B cell (primary cell): ENCODE results near the gene CCDC87. TPM values are rescaled to one million over a fixed set of nuclear protein-coding genes. Genes with fewer than 3 reads are reported as not detected.

Experiments used
- ATAC-seq: fragments of 200-7000 bp; cut with Tn5 transposase; one replicate; pipeline ENCODE4 v1.10.0; 2021; ENCODE audit warnings: low read depth, mild to moderate bottlenecking, moderate number of reproducible peaks, moderate library complexity
- CTCF ChIA-PET: fragments of 350-600 bp; sonication (Branson Sonifier 250); formaldehyde crosslinking; loops from one replicate; lab custom pipeline; 2021; ENCODE audit warnings: antibody characterized with exemption, inconsistent platforms; lab: Charles Lee
- POLR2A ChIA-PET: fragments of 350-600 bp; sonication (Branson Sonifier 250); formaldehyde crosslinking; loops from one replicate; lab custom pipeline; 2021; ENCODE audit warnings: antibody characterized with exemption; lab: Charles Lee
- DNase-seq: peaks from one replicate; pipeline ENCODE4 v3.0.0; 2013
- H2AFZ ChIP-seq: 2 replicates; pipeline ENCODE4 v1.6.1; 2012; ENCODE audit warnings: mild to moderate bottlenecking, low read depth, low read length; ENCODE audit not compliant: insufficient read depth, poor library complexity, severe bottlenecking
- H3K27ac ChIP-seq, 2 donors: 1 replicate in 1 of 2; 2 replicates in 1 of 2; pipeline ENCODE4 v1.5.1; 2012 to 2013; ENCODE audit warnings: low read length in 2 of 2, mild to moderate bottlenecking in 2 of 2, moderate library complexity in 1 of 2
- H3K27me3 ChIP-seq, 4 experiments: fragments of 200-600 bp in 1 of 4; sonication (generic) in 1 of 4; replicated peaks in 1 of 4; 1 replicate in 2 of 4; 2 replicates in 2 of 4; pipeline versions ENCODE4 v1.6.1 to v1.7.0; 2013 to 2016; ENCODE audit warnings: low read length in 3 of 4, mild to moderate bottlenecking in 2 of 4, mixed read lengths in 1 of 4, moderate library complexity in 1 of 4; ENCODE audit not compliant: insufficient read depth in 4 of 4, control insufficient read depth in 3 of 4; ENCODE audit errors: control extremely low read depth in 1 of 4
- H3K36me3 ChIP-seq, 2 experiments: replicated peaks in 1 of 2; 1 replicate in 1 of 2; 2 replicates in 1 of 2; pipeline versions ENCODE4 v1.6.1 to v1.7.1; 2013; ENCODE audit warnings: low read length in 1 of 2; ENCODE audit not compliant: insufficient read depth in 2 of 2, control insufficient read depth in 1 of 2; ENCODE audit errors: control extremely low read depth in 1 of 2, extremely low read depth in 1 of 2
- H3K4me1 ChIP-seq, 2 donors: fragments of 200-600 bp in 1 of 2; sonication (generic) in 1 of 2; 1 replicate in 1 of 2; 2 replicates in 1 of 2; pipeline versions ENCODE4 v1.5.1 to v1.6.1; 2013 to 2017; ENCODE audit warnings: low read length in 2 of 2; ENCODE audit not compliant: control insufficient read depth in 2 of 2, insufficient read depth in 2 of 2
- H3K4me2 ChIP-seq: replicated peaks from 2 replicates; pipeline ENCODE3; 2012; ENCODE audit warnings: mild to moderate bottlenecking, low read depth, low read length; ENCODE audit not compliant: poor library complexity, severe bottlenecking
- H3K4me3 ChIP-seq, 5 experiments: fragments of 200-600 bp in 1 of 5; sonication (generic) in 1 of 5; 1 replicate in 3 of 5; 2 replicates in 2 of 5; pipeline versions ENCODE4 v1.5.1 to v1.7.0; 2011 to 2016; ENCODE audit warnings: low read length in 4 of 5, mild to moderate bottlenecking in 4 of 5, low read depth in 2 of 5, control low read depth in 1 of 5, moderate library complexity in 1 of 5; ENCODE audit not compliant: insufficient read depth in 1 of 5; ENCODE audit errors: control extremely low read depth in 1 of 5, extremely low read depth in 1 of 5
- H3K79me2 ChIP-seq: fragments of 200-600 bp; sonication (generic); one replicate; pipeline ENCODE4 v1.6.0; 2016; ENCODE audit warnings: low read length; ENCODE audit not compliant: control insufficient read depth, insufficient read depth
- H3K9ac ChIP-seq: fragments of 200-600 bp; sonication (generic); 2 replicates; pipeline ENCODE4 v1.6.1; 2017; ENCODE audit warnings: mild to moderate bottlenecking, low read length, moderate library complexity
- H3K9me3 ChIP-seq, 3 donors: one replicate each; pipeline versions ENCODE4 v1.6.1 to v1.7.1; 2013; ENCODE audit warnings: low read length in 2 of 3; ENCODE audit not compliant: control insufficient read depth in 2 of 3, insufficient read depth in 1 of 3; ENCODE audit errors: control extremely low read depth in 1 of 3
- H4K20me1 ChIP-seq: 2 replicates; pipeline ENCODE4 v1.6.0; 2012; ENCODE audit warnings: mild to moderate bottlenecking, low read length; ENCODE audit not compliant: insufficient read depth, control insufficient read depth, poor library complexity, severe bottlenecking
- H3K27ac Mint-ChIP-seq: one replicate; pipeline ENCODE4 v1.8.0; 2021; ENCODE audit warnings: mixed read lengths
- H3K27me3 Mint-ChIP-seq: one replicate; pipeline ENCODE4 v1.8.0; 2021; ENCODE audit warnings: mixed read lengths
- H3K4me1 Mint-ChIP-seq: one replicate; pipeline ENCODE4 v1.8.0; 2021; ENCODE audit warnings: mixed read lengths
- H3K4me3 Mint-ChIP-seq: one replicate; pipeline ENCODE4 v1.8.0; 2021; ENCODE audit warnings: mixed read lengths
- H3K9me3 Mint-ChIP-seq: one replicate; pipeline ENCODE4 v1.8.0; 2022; ENCODE audit warnings: mixed read lengths; ENCODE audit not compliant: insufficient read depth
- EZH2 ChIP-seq: IDR thresholded peaks from 2 replicates; pipeline ENCODE4 v1.6.1; 2012; ENCODE audit warnings: borderline replicate concordance, low read depth, mild to moderate bottlenecking, moderate library complexity, low read length; ENCODE audit not compliant: insufficient read depth, poor library complexity, severe bottlenecking
- WGBS: methylation state at CpG from one replicate; pipeline ENCODE4 v1.1.5; 2013; ENCODE audit warnings: missing lambda C conversion rate; ENCODE audit not compliant: insufficient coverage; 5-methylcytosine and 5-hydroxymethylcytosine counted together
- intact Hi-C: fragments of 100-400 bp; cut with micrococcal nuclease; formaldehyde crosslinking; loops from one replicate; pipeline ENCODE4 v1.10.0; 2022
- polyA plus RNA-seq: library from polyadenylated mRNA; depleted of rRNA; stranded (reverse); fragments of >200 nt; gene quantifications from 2 replicates; pipeline ENCODE4 v1.2.3, GENCODE V29; 2012
- total RNA-seq, 2 donors: library from RNA; stranded (reverse); fragments of 120-200 nt in 1 of 2; gene quantifications; 1 replicate in 1 of 2; 2 replicates in 1 of 2; pipeline versions ENCODE4 v1.2.3 to v1.2.4, GENCODE V29; 2013 to 2022
- TF ChIP-seq, protein P1 (sequence below): fragments of 200-600 bp; IDR thresholded peaks from one replicate; pipeline ENCODE4 v1.8.0; 2022; ENCODE audit warnings: antibody characterized with exemption, mild to moderate bottlenecking

CCDC87 gene
- total and polyA plus RNA-seq, 2 donors (not counting 1 experiment from before 2014, with no cell fraction given) = 0.39 TPM; not detected in 1

DNA sequence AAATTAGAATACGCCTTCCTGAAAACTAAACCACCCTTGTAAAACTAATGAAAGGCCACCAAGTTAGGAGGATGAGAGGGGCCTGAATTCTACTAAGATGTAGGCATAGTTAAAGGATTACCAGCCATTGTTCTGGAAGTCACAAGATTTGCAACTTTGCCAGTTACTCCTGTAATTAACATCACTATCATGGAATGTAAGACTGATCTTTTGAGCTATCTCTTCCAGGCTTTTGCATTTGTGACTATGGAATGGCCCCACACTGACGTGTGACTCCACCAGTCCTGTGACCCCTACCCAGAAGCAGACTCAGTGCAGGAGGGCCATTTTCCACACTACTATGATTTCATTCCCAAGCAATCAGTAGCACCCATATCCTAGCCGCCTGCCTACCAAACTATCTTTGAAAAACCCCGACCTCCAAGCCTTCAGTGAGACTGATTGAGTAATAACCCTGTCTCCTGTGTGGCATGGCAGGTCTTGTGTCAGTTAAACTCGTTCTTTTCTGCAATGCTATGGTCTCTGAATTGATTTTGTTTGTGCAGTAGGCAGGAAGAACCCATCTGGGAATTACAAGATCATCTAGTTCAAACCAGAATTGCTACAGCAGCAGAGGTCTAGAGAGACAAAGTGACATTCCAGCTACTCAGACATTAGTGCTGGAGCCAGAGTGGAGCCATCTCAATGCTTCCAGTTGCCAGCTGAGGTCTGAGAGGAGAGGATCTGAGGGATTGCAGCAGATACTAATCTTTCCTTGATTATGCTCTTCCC is 22.6 kb downstream of the CCDC87 start:
- peaks cover 26% of the 10 kb centered on the region for H3K27me3 Mint-ChIP-seq
- no peaks in the 10 kb centered on the region for H3K9me3 ChIP-seq
- peaks cover 10% of the 10 kb centered on the region for H3K4me1 Mint-ChIP-seq
- CTCF ChIA-PET = interaction anchor here (0.7 to 3.2 kb wide), 3 partner anchors 11 to 317 kb away, joined by 3 to 21 read pairs (median 3); partner anchors contain the start of gene RBM4B
- DNase-seq (no peak), ATAC-seq (no peak)
- H2AFZ ChIP-seq = no peak overlapping the region
- H3K27ac ChIP-seq = no peak overlapping the region
- POLR2A ChIA-PET = interaction anchor here (0.6 to 0.7 kb wide), 4 partner anchors 21 to 474 kb away, joined by 3 to 6 read pairs (median 4); partner anchors contain the start of gene RBM14
- peaks cover 9 to 11% of the 10 kb centered on the region in 2 donors for H3K4me1 ChIP-seq
- H3K36me3 ChIP-seq = no peaks in the 10 kb centered on the region
- H3K9ac ChIP-seq = no peak overlapping the region
- no peaks in the 10 kb centered on the region for H4K20me1 ChIP-seq
- H3K4me3 ChIP-seq = no peak overlapping the region
- peak overlapping the region; percentile 41 for H3K4me3 Mint-ChIP-seq
- intact Hi-C loops = no loop called here
- H3K27ac Mint-ChIP-seq = no peak overlapping the region
- no peaks in the 10 kb centered on the region for H3K79me2 ChIP-seq
- TF ChIP-seq EZH2 = no peak
- TF ChIP-seq, protein P1, sequence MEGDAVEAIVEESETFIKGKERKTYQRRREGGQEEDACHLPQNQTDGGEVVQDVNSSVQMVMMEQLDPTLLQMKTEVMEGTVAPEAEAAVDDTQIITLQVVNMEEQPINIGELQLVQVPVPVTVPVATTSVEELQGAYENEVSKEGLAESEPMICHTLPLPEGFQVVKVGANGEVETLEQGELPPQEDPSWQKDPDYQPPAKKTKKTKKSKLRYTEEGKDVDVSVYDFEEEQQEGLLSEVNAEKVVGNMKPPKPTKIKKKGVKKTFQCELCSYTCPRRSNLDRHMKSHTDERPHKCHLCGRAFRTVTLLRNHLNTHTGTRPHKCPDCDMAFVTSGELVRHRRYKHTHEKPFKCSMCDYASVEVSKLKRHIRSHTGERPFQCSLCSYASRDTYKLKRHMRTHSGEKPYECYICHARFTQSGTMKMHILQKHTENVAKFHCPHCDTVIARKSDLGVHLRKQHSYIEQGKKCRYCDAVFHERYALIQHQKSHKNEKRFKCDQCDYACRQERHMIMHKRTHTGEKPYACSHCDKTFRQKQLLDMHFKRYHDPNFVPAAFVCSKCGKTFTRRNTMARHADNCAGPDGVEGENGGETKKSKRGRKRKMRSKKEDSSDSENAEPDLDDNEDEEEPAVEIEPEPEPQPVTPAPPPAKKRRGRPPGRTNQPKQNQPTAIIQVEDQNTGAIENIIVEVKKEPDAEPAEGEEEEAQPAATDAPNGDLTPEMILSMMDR = no peak
- no peaks in the 10 kb centered on the region for H3K9me3 Mint-ChIP-seq
- 80% methylated on average over 2 of the region's 5 CpGs for WGBS
- no peak overlapping the region for H3K4me2 ChIP-seq
- H3K27me3 ChIP-seq = peaks cover 0 to 22% (median 3%) of the 10 kb centered on the region in 4 experiments

DNA sequence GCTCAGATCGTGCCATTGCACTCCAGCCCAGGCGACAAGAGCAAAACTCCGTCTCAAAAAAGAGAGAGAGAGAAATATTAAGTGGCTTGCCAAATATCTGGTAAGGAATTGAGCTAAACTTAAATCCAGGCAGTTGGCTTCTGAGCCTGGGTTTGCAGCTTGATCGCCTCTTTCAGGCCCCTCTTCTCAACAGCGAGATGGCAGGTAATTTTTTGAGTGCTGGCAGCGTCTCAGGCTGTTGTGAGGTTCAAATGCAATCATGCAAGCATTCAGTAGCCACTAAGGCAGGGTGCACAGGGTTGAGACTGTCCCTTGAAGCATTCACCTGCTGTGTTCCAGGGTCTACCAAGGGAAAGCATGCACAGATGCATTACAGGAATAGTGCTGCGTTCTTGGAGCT is 23.8 kb downstream of the CCDC87 start:
- H3K4me3 ChIP-seq = no peak overlapping the region
- Mint-ChIP-seq H3K4me1 (peaks cover 10% of the 10 kb centered on the region), H3K4me3 (peak overlapping the region; percentile 86), H3K27me3 (peaks cover 15% of the 10 kb centered on the region), H3K27ac (no peak overlapping the region), H3K9me3 (no peaks in the 10 kb centered on the region)
- peak overlapping the region; percentile 91 for H2AFZ ChIP-seq
- ChIA-PET CTCF (interaction anchor here (0.7 to 3.2 kb wide), 8 partner anchors 9 to 183 kb away, joined by 3 to 21 read pairs (median 4); partner anchors contain the start of genes MRPL11, RBM14 and RBM4B), POLR2A (no interaction called here)
- H3K36me3 ChIP-seq = no peaks in the 10 kb centered on the region
- no peak overlapping the region for H3K27ac ChIP-seq
- no peaks in the 10 kb centered on the region for H3K9me3 ChIP-seq
- H3K79me2 ChIP-seq = no peaks in the 10 kb centered on the region
- DNase-seq (no peak), ATAC-seq (no peak)
- 96% methylated on average over 7 of the region's 7 CpGs for WGBS
- H3K4me1 ChIP-seq = peaks cover 9 to 11% of the 10 kb centered on the region in 2 donors
- intact Hi-C loops = no loop called here
- TF ChIP-seq EZH2 = no peak
- TF ChIP-seq, protein P1 = no peak
- H4K20me1 ChIP-seq = no peaks in the 10 kb centered on the region
- peaks cover 0 to 22% (median 3%) of the 10 kb centered on the region in 4 experiments for H3K27me3 ChIP-seq
- H3K4me2 ChIP-seq = no peak overlapping the region
- no peak overlapping the region for H3K9ac ChIP-seq
